Right lobe of liver (tissue), 6 donors: ENCODE data around the gene TEK. TPM values are rescaled to one million over a fixed set of nuclear protein-coding genes. Genes with fewer than 3 reads are reported as not detected.

Experiments used
- ATAC-seq, 4 donors: fragments of 200-7000 bp; cut with Tn5 transposase; one replicate each; pipeline ENCODE4 v1.9.1; 2020; ENCODE audit warnings: mild to moderate bottlenecking in 4 of 4, moderate library complexity in 4 of 4
- DNase-seq, 3 donors: peaks; one replicate each; pipeline ENCODE4 v3.0.0-alpha.2; 2020
- H3K27ac ChIP-seq, 3 donors: fragments of 200-600 bp; one replicate each; pipeline ENCODE4 v1.8.0; 2022
- H3K27me3 ChIP-seq, 2 donors: fragments of 200-600 bp; one replicate each; pipeline ENCODE4 v1.8.0; 2022
- H3K36me3 ChIP-seq, 4 donors: fragments of 200-600 bp; sonication (generic) in 1 of 4; one replicate each; pipeline versions ENCODE4 v1.5.1 to v1.8.0; 2017 to 2022; ENCODE audit warnings: control low read depth in 1 of 4
- H3K4me1 ChIP-seq, 4 donors: fragments of 200-600 bp; sonication (generic) in 1 of 4; one replicate each; pipeline versions ENCODE4 v1.5.1 to v1.8.0; 2017 to 2022; ENCODE audit warnings: control low read depth in 1 of 4
- H3K4me3 ChIP-seq, 3 donors: fragments of 200-600 bp; one replicate each; pipeline ENCODE4 v1.8.0; 2022
- H3K9me3 ChIP-seq, 4 donors: fragments of 200-600 bp; sonication (generic) in 1 of 4; one replicate each; pipeline versions ENCODE4 v1.5.1 to v1.8.0; 2017 to 2022; ENCODE audit warnings: control low read depth in 1 of 4
- CTCF ChIP-seq, 4 donors: fragments of 200-600 bp in 3 of 4; fragments of 450-650 bp in 1 of 4; IDR thresholded peaks; one replicate each; pipeline versions ENCODE4 v1.5.1 to v1.8.0; 2016 to 2022; ENCODE audit warnings: antibody characterized with exemption in 4 of 4, mild to moderate bottlenecking in 2 of 4
- POLR2A ChIP-seq: fragments of 450-650 bp; IDR thresholded peaks from one replicate; pipeline ENCODE4 v1.6.1; 2017; ENCODE audit warnings: antibody characterized with exemption, mild to moderate bottlenecking
- WGBS: methylation state at CpG from one replicate; pipeline ENCODE4 v1.1.6; 2018; ENCODE audit warnings: low coverage, low lambda C conversion rate; ENCODE audit not compliant: insufficient coverage; ENCODE audit errors: missing lambda C conversion rate; 5-methylcytosine and 5-hydroxymethylcytosine counted together
- intact Hi-C, 2 donors: fragments of 100-400 bp; cut with DNase I; formaldehyde crosslinking; loops; one replicate each; pipeline versions ENCODE4 v1.11.2 to v1.14.1; 2022
- total RNA-seq, 6 experiments: library from RNA; depleted of rRNA in 2 of 6; stranded (reverse); fragments of >200 nt in 2 of 6; fragmentation: NEBNext Ultra II Directional in 3 of 6; extraction: Animal tissue kit (Norgen Biotek cat#: 25700) in 3 of 6; gene quantifications; one replicate each; pipeline versions ENCODE4 v1.1.0 to v1.2.4, GENCODE V29; 2016 to 2023
- donor health status: DM: no; HTN: yes; CAD: no.
- donor health status: DM: no; HTN: no; CAD: no.
- donor health status: DM: no; HTN: no; CAD: no.
- donor health status: DM: no; HTN: yes; CAD: no.
- donor health status: DM: no; HTN: yes; CAD: no.

The TEK gene
- total RNA-seq, 6 experiments from 2014 or later = 4.0 to 6.9 (median 6.1) TPM

- no peaks in the 10 kb centered on the region for H3K36me3 ChIP-seq
- intact Hi-C loops = no loop called here
- WGBS = 35% methylated on average over 5 of the region's 5 CpGs
- H3K27me3 ChIP-seq = no peaks in the 10 kb centered on the region
- H3K4me3 ChIP-seq = no peak overlapping the region
- H3K27ac ChIP-seq = no peak overlapping the region
- H3K4me1 ChIP-seq = no peaks in the 10 kb centered on the region
- no peak for DNase-seq
- no peak for TF ChIP-seq POLR2A
- TF ChIP-seq CTCF (IDR thresholded peaks at IDR 0.05) = no peak
- no peak for ATAC-seq
- no peaks in the 10 kb centered on the region for H3K9me3 ChIP-seq
Observed at GRCh38 chr9:27125936-27126335, 16.9 kb downstream of the TEK start.

DNA sequence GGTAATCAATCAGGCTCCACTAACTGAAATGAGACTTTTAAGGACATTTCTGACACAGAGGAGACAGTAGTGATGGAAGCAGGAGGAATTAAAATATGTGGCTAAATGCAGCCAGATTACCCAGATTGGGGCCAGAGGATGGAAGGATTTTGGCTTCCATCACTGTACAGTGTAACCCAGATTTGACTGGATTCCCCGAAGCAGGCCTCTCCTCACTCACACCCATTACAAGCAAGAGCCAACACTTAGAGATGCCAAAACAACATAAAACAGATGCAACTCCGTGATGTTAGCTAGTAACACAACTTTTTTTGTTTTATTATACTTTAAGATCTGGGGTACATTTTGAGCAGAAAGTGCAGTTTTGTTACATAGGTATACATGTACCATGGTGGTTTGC, 17.6 kb downstream of the TEK start:
- intact Hi-C loops = no loop called here
- no peak for TF ChIP-seq POLR2A
- no peak for TF ChIP-seq CTCF (IDR thresholded peaks at IDR 0.05)
- WGBS = 69% methylated on average over 2 of the region's 2 CpGs
- no peak for ATAC-seq
- Histone ChIP-seq H3K36me3 (no peaks in the 10 kb centered on the region), H3K27ac (no peak overlapping the region), H3K4me1 (no peaks in the 10 kb centered on the region), H3K4me3 (no peak overlapping the region), H3K9me3 (no peaks in the 10 kb centered on the region), H3K27me3 (no peaks in the 10 kb centered on the region)
- DNase-seq = no peak

- TF ChIP-seq CTCF (IDR thresholded peaks at IDR 0.05) = no peak
- no peak for TF ChIP-seq POLR2A
- H3K27me3 ChIP-seq = no peaks in the 10 kb centered on the region
- no peaks in the 10 kb centered on the region for H3K9me3 ChIP-seq
- ATAC-seq (no peak), DNase-seq (no peak)
- H3K4me3 ChIP-seq = no peak overlapping the region
- intact Hi-C loops = no loop called here
- H3K27ac ChIP-seq = no peak overlapping the region
- no peaks in the 10 kb centered on the region for H3K4me1 ChIP-seq
- 48% methylated on average over 1 of the region's 1 CpG for whole genome bisulfite sequencing
- H3K36me3 ChIP-seq = no peaks in the 10 kb centered on the region
Observed at GRCh38 chr9:27129221-27129620, 20.2 kb downstream of the TEK start.

DNA sequence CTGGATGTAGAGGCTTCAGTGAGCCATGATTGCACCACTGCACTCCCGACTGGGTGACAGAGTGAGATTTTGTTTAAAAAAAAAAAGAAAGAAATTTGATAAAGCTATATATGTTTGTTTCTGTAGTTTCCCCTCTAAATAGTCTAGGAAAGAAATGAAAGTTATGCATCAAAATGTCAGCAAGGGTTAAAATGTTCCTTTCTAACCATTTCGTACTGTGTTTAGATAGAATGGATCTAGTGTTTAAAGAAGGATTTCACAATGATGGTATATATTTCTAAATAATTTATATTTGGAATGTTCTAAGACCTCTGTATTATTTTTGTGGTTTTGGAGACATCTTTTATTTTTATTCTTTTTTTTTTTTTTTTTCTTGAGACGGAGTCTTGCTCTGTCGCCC, 22.7 kb downstream of the TEK start:
- no peak overlapping the region for H3K27ac ChIP-seq
- H3K36me3 ChIP-seq = no peaks in the 10 kb centered on the region
- WGBS = 58% methylated on average over 4 of the region's 4 CpGs
- H3K27me3 ChIP-seq = no peaks in the 10 kb centered on the region
- no peaks in the 10 kb centered on the region for H3K9me3 ChIP-seq
- intact Hi-C loops = no loop called here
- H3K4me1 ChIP-seq = no peaks in the 10 kb centered on the region
- no peak for TF ChIP-seq POLR2A
- no peak overlapping the region for H3K4me3 ChIP-seq
- ATAC-seq = no peak
- no peak for DNase-seq

DNA sequence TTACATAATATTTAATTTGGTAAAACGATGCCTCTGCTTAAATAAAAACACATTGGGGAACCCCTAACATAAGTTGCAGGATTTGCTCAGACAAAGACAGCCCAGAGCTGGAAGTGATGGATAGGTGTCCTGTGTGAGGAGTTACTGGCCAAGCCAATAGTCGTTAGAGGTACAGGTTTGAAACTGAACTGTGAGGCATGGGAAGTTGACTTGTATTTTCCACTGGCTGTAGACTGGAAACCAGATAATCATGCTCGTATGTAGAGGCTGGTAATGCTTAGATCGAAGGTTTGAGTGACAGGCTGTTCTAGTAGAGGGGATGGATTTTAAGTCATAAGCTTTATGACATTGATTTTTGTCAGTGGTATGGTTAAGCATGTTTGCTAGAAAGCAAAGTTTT, 24.8 kb downstream of the TEK start:
- H3K27me3 ChIP-seq = no peaks in the 10 kb centered on the region
- DNase-seq (no peak), ATAC-seq (no peak)
- H3K4me1 ChIP-seq = no peaks in the 10 kb centered on the region
- no peak overlapping the region for H3K4me3 ChIP-seq
- no peak overlapping the region for H3K27ac ChIP-seq
- no peaks in the 10 kb centered on the region for H3K36me3 ChIP-seq
- 46% methylated on average over 4 of the region's 4 CpGs for WGBS
- intact Hi-C loops = no loop called here
- TF ChIP-seq CTCF (IDR thresholded peaks at IDR 0.05) (no peak), POLR2A (no peak)
- H3K9me3 ChIP-seq = no peaks in the 10 kb centered on the region
